NCI-H748 treated with DMSO at 0.1 percent for 48 hours (cell line): ENCODE measurements around the gene EYA4.

Source experiments
- DNase-seq: peaks from one replicate; lab custom pipeline; 2025; lab: John Stamatoyannopoulos, UW

Gene EYA4

DNA sequence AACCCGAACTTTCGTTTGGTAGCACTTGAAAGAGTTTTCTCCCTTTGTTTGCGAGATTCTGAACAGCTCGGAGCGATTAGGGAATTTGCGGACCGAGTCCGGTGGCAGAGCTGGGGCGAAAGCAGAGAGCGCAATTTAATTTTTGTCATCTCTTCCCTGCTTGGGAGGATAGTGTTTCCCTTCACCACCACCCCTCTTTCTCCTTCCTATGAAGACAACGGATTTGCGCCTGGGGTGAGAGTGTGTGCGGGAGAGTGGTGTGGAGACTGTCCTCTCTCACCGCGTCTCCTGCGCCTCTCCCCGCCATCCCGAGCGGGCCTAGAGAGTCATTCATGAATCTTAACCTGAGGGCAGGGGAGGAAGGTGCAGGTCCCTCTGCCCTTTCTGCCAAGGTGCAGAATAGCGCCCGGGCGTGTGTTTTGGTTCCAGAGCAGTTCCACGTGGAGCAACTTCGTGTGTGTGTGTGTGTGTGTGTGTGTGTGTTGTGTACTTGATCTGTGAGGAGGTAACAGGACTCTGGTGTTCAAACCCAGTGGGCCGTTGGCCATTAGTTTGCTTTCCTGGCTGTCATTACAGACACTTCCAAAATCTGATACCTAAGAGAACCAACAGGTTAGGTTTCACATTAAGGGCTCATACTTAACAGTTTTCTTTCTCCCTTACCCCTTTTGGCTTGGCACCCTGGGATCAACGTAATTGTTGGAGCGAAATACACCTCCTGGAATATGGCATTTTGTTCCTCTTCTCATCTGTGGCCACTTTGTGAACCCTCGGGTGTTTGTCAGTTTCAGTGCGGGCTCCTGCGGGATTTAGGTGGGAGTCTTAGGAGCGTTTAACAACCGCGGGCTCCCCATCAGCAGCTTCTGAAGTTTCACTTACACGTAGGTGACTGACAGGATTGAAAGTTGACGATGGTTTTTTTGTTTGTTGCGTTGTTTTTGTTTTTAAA lies 1.8 kb downstream of the EYA4 start:
- DNase-seq = peak; percentile 57

DNA sequence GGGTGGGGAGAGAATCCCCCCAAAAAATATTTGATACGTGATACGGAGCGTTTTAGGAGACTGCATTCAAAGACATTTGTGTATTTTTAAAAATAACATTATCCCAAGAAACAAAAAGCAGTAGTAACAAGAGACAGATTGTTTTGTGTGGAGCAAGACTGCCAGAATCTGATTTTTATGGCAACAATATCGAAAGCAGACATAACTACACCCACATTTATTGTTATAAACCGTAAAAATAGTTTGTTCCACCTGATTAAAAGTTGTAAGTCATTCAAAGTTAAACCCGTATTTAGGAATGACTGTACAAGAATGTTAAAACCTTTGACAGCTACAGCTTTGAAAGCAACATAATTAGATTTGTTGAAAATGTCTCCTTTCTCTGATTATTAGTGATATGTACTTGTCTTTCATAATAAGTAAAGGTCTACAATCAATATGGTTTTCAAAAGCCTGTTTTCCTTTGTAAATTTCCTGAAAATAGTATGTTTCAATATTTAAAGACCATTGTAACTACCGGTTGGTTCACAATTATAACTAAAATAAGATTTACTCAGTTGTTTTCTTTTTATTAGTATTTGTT lies 2.7 kb downstream of the EYA4 start:
- DNase-seq = no peak

DNA sequence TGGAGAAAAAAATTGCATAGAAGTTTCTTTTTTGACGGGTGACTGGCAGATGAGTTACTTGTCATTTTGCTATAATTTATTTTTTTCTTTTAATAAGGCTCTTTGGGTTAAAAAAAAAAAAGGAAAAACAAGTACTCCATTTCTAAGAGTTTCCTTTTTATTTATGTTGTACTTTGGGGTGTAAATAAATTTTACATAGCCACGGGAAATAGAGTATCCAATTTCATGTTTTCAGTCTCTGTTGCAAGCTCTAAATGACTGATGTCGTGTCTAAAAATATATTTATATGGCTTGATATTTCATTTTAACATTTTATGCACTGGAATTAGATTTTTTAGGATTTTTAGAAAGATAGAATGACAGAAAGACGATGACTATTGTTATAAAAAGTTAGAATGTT lies 3.4 kb downstream of the EYA4 start:
- DNase-seq = no peak

DNA sequence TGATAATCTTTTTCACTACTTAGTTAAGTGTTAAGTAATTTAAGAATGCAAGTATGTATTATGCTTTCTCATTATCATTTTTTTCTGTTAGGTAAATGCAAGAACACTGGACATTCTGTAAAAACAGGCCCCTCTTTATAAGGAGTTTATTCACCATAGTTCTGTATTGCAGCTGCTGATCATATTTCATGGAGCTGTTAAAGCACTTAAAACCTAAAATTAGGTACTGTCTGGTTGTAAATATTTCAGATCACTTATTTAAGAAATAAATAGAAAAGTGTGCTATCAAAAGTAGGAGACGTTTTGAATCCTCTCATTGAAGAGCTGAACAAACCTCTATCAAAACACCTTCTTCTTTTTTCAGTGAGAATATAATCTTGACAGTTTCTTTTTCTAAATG lies 3.9 kb downstream of the EYA4 start:
- DNase-seq = no peak

DNA sequence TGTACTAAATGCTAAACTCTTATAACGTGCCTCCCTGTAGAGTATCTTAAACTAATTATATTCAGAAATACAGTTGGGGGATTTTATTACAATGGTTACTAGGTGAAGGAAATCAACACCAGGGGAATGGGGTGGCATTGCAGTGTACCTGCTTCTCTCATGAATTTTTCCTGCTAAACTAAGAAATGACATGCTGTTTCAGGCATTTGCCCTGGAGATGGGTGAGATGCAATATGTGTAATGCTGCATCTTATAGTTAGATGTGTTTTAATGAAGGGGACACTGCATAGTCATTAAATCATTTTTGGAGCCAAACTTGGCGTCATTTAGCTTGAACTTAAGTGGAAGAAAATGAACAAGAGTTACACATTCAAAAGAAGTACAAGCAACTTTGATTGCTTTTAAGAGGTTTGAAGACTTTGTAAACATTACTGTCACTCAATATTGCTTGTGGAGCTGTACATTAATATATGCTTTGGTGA lies 4.3 kb downstream of the EYA4 start:
- DNase-seq = no peak

DNA sequence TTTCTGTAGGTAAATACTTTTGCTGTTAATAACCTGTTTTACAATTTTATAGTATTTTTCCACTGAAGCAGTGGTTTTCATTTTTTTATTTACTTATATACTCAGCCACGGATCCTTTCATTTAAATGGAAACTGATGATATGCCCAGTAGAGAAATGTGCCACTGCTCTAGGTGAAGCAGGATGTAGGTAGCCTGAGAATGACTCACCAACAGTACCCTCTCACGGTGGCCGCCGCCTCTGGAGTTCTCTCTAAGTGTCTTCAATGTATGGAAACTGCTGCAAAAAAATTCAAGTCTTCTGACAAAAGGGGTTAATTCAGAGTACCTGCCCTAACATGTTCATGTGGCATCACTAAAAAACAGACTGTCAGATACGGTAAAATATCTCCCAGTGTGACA lies 6.4 kb downstream of the EYA4 start:
- DNase-seq = no peak

DNA sequence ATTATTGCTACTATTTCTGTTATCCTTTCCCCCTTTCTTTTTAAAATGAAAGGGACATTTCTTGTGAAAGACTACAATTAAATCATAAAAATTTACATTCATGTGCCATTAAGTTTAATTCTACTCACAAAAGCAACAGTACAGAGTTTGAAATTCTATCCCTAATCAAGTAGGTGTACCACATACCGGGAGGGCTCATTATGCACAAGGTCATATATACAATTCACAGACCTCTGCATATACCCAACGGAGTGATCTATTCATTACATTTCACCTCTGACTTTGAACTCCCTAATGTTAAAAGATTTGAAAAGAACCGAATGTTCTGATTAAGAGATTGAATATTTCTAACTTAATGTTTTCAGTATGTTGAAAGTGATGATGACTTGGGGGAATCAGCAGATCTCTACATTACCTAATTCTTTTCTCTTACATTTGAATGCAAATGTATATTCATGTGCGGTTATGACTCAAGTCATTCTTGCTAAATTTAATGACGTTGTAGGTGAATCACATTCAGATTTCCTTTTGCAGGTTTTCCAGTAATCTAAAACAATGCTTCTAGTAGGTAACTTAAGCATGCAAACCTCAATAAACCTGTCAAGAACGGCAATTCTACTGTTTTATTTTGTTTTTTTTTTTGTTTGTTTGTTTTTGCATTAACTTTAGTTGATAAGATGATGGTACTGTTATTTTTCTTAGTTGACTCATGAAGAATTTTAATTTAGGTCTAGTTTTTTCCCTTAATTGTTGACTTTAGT lies 7.3 kb downstream of the EYA4 start:
- no peak for DNase-seq

DNA sequence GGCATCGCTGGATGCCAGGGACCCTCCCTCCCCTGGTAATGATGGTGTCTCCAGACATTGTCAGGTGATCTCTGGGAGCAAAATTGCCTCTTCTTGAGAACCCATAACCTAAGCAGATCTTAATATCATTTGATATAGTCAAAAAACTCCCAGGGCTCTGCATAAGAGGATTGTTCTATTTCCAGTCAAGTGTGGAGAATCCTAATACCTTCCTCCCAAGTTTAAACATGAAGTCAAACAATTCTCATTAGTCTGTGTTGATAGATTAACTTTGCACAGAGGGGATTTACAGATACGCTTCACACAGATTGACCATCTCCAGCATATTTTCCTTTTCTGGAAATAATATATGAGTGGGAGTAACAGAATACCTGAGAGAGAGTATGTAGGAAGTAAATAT lies 10.5 kb downstream of the EYA4 start:
- DNase-seq = no peak

DNA sequence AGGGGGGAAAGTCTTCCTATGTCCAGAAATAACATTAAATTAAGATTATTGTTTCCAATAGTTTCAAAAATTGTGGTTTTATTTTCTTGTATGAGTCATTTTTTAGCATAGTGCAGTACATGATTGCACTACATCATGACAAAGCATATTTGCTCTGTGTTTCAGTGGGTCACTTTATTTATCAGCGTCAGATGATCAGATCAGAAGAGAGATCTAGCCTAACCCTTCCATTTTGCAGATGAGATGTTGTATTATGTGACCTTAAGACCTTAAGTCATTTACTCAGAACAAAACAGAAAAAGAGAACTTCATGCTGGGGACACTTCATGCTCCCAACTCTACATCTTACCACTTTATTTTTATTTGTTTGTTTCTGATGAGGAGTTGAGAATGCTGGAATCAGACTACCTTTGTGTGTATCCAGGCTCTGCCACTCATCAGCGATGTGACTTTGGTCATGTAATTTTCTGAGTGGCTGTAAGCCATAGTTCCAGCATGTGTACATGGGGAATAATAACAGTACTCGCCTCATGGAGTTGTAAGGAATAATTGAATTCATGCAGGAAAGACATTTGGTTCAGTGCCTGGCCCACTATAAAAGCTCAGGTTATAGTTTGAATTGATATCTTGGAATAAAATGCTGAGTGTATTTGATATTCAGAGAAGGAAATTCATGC lies 13.5 kb downstream of the EYA4 start:
- DNase-seq = no peak

DNA sequence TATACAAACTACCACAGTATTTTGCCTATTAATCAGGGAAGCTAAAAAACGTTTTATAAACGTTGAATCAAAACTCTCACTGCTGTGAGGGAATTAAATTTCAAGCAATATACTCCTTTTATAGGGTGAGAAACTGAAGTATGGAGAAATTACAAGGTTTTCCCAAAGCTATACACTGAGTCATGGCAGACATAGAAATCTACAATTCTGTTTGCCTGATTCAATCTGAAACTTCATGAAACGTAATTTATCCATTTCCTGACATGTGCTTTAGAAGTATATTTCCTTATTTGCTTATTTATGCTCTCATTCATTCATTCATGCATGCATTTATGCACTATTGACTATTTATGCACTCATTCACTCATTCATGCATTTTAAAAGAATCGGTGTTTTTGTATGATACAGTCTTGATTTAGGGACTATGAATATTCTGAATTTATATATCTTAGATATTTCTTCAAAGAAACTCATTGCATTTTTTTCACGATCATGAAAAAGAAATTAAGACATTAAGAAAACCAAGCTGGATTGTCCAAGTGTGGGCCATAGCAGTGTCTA lies 16.5 kb downstream of the EYA4 start:
- no peak for DNase-seq

DNA sequence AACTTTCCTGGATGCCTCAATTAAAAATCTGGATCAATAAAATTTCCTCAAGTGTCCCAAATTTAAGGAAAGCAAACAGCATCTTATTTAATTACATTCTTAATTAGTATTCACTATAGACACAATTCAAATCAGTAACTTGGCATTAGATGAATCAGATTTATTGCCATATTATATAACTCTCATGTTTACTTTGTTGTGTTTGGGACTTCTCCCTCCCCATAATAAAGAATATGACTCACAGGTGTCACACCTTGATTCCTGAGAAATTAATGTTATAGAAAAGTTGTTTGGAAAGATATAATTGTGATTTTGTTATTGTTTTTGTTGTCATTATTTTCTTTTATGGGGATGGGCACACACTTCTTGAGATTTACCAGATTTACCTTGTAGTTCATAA lies 18.4 kb downstream of the EYA4 start:
- DNase-seq = no peak

DNA sequence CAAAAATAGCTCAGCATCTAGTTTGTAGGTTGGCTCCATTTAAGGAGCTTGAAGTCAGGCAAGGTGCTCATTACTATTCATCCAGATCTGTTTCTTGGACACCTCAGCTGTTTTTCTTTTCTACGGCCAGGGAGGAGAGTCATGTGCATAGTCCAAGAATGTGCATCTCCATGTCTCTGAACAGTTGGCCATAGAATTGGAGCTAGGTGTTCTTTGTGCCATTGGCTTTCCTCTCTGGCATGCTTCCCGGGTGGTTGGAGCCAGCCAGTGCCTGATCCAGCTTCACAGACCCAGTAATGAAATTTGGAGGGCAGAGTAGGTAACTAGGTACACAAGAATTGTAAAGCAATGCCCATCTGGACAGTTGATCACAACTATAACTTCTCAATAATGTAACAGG lies 21.6 kb downstream of the EYA4 start:
- DNase-seq = no peak

DNA sequence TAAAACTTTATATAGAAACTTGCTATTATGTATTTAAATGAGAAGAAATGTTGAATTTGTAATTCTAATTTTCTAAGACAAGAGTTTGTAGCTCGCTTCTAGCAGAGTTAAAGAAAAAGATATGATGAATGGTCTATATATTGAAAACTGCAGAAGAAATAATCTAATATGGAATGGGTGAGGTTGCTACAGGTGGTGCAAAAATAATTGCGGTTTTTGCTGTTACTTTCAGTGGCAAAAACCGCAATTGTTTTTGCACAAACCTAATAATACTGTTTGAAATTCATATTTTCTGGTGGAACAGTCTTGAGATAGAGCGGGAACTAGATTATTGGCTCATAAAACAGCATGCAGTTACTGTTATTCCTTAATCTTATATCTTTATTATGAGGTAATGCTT lies 23.9 kb downstream of the EYA4 start:
- no peak for DNase-seq

DNA sequence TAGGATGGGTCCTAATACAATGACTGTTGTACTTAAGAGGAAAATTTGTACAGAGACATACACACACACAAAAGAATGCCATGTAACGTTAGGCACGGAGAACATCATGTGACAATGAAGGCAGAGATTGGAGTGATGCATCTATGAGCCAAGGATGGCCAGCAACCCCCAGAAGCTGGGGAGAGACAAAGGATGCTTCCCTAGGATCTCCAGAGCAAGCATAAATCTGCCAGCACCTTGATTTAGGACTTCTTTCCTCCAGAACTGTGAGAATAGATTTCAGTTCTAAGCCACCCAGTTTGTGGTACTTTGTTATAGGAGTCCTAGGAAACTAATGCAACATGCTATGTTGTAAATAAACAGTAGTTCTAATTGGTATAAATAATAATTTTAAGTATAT lies 25.0 kb downstream of the EYA4 start:
- no peak for DNase-seq

DNA sequence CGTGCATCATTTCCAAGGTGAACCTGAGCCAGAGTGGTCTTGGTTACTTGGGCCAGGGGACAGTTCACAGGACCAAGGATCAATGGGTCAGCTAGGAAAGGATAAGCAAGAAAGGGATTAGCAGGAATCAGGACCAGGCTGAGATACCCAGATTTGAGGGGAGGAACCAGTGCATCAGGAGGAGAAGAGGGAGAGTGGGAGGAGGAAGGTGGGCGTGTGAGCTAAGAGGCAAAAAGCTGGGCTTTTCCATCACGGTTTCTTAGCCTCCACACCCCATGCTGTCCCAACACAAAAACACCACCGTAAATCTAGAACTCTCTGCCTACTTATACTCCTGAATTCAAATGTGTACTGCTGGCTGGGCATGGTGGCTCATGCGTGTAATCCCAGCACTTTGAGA lies 27.5 kb downstream of the EYA4 start:
- DNase-seq = no peak

DNA sequence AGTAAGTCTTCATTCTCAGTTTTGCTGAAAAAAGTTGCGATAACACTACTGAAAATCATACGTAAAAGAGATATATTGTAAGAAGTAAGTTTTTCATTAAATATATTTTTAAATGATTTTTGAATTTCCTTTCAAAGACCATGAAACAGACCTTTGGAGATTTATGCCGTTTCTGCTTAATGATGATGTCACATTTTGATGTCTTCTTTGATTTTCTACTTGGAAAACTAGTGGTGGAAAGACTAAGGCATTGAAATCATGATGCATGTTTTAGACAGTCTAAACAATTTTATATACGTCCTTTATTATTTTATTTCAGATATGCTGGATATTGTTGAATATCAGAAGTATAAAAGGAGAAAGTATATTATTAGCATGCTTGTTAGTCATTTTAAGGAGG lies 33.7 kb downstream of the EYA4 start:
- DNase-seq = no peak

DNA sequence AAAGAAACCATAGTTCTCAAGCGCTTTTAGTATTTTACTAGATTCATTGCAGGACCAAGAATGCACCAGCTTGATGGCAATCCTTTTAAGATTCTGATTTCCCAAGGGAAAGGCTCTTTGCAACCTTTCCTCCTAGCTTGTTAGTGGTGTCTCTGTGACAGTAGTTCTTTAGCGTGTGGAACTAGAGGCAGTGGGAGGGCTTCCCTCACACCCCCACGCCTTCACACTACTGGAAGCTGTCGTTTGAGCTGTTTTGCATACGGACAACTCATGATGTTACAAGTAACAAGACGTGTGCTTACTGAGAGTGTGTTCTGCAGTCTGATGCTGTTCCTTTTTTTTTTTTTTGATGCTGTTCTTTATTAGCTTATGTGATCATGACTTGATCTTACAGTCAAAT lies 34.1 kb downstream of the EYA4 start:
- no peak for DNase-seq

DNA sequence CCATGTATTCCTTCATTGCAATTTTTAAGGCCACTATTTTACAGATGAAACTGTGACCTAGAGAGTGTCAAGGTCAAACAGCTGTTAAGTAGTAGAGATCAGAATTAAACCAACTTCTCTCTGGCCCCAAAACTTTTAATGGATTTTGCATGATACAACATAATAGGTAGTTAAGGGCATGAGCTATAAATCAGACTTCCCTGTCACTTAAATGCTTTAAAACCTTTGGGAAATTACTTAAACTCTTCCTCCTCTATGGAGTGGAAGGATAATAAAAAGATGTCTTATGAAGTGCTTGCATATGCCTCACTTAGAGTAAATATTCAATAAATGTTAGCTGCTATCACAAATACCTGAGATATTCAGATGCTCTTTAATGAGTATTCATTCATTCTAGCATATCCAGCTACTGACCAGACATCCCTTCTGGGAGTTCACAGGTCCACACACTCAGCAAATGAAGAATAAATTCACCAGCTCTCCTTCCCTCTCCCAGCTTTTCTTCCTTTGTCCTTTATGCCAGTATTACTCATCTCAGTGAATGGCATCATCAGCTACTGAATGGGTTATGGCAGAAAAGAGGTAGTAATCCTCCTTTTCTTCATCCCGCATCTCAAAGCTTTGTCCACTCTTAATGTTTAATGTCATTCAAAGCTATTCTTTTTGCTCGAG lies 36.2 kb downstream of the EYA4 start:
- DNase-seq = no peak

DNA sequence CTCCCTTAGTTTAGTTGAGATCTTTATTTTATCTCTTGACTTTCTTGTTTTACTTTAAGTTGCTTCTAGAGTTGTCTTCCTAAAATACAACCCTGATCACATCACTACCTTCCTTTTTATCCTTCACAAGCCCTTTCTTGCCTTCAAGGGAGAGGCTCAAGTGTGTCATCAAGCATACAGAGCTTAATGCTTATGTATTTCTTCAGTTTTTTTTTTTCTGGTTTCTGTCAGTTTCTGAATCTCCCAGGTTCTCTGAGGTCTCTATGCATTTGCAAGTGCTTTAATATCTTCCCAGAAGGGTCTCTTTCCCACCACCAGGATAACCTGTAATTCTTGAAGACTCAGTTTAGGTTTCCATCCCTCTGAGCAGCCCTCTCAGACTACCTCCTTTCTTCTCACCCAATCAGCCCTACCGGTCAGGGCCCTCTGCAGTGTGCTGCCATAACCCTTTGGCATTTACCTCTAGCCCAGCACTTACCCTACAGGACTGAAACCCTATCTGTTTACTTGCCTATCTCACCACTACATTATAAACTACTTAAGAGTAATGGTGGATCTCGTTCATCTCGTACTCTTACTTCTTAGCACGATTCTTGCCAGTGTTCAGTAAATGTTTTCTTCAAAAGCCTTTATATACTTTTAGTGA lies 36.9 kb downstream of the EYA4 start:
- DNase-seq = no peak

DNA sequence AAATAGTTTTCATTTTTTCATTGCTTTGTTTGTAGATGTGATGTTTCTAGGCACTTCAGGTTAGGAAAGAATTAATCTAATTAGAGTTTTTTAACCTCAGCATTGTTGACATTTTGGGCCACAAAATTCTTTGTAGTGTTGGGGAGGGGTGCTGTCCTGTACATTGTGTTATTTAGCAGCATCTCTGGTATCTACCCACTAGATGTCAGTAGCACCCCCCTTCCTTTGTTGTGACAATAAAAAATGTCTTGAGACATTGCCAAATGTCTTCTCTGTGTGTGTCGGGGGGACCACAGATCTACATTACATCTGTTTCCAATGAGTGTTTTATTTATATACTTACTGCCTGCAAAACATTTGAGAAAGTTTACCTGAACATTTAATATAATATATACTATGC lies 45.6 kb downstream of the EYA4 start:
- no peak for DNase-seq

DNA sequence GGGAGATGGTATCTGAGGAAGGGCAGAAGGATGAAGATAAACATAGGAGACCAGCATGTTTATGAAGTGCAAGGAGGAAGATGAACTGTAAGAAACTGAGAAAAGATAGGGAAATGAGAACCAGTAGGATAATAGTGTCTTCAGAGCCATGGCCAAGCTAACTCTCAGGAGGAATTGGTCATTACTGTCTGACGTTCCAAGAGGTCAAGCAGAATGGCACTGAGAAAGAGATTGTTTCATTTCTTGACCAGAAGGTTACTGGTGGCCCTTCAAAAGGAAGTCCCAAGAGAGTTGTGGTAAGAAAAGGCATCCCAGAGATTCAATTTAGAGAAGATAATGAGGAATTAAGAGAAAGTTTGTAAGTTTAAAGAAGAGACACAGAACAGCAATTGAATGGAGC lies 47.5 kb downstream of the EYA4 start:
- no peak for DNase-seq
